IMR-90 (cell line): Measurements from ENCODE around the gene FXR2. TPM values are rescaled to one million over a fixed set of nuclear protein-coding genes. Genes with fewer than 3 reads are reported as not detected.

Experiments used
- MAZ ChIP-seq: IDR thresholded peaks from 2 replicates; pipeline ENCODE4 v1.6.1; 2012; ENCODE audit warnings: low read depth, mild to moderate bottlenecking, low read length, improper control_type of control experiment, moderate library complexity, borderline replicate concordance
- RCOR1 ChIP-seq: IDR thresholded peaks from 2 replicates; pipeline ENCODE4 v1.6.1; 2012; ENCODE audit warnings: mild to moderate bottlenecking, low read length, improper control_type of control experiment; ENCODE audit not compliant: insufficient replicate concordance
- SMC3 ChIP-seq: fragments of 150-350 bp; IDR thresholded peaks from 2 replicates; pipeline ENCODE4 v1.6.1; 2016; ENCODE audit warnings: low read depth, mild to moderate bottlenecking, antibody characterized with exemption, low read length, moderate library complexity
- polyA plus RNA-seq, 3 experiments: library from polyadenylated mRNA; depleted of rRNA; stranded (reverse); fragments of >200 nt; gene quantifications; 2 replicates each; pipeline ENCODE4 v1.2.3, GENCODE V29; 2012; ENCODE audit warnings: low replicate concordance in 1 of 3
- total RNA-seq: library from RNA; depleted of rRNA; stranded (reverse); fragments of >200 nt; gene quantifications from 2 replicates; pipeline ENCODE4 v1.2.3, GENCODE V29; 2012
- TF ChIP-seq, protein P1 (sequence below): fragments of 150-350 bp; IDR thresholded peaks from 2 replicates; pipeline ENCODE4 v1.6.1; 2017; ENCODE audit warnings: mild to moderate bottlenecking, antibody characterized with exemption, low read length, low read depth

The FXR2 gene
- total and polyA plus RNA-seq, 2 of the 4 experiments (the other 2 are of a cell fraction) = 39.1 to 55.9 TPM

DNA sequence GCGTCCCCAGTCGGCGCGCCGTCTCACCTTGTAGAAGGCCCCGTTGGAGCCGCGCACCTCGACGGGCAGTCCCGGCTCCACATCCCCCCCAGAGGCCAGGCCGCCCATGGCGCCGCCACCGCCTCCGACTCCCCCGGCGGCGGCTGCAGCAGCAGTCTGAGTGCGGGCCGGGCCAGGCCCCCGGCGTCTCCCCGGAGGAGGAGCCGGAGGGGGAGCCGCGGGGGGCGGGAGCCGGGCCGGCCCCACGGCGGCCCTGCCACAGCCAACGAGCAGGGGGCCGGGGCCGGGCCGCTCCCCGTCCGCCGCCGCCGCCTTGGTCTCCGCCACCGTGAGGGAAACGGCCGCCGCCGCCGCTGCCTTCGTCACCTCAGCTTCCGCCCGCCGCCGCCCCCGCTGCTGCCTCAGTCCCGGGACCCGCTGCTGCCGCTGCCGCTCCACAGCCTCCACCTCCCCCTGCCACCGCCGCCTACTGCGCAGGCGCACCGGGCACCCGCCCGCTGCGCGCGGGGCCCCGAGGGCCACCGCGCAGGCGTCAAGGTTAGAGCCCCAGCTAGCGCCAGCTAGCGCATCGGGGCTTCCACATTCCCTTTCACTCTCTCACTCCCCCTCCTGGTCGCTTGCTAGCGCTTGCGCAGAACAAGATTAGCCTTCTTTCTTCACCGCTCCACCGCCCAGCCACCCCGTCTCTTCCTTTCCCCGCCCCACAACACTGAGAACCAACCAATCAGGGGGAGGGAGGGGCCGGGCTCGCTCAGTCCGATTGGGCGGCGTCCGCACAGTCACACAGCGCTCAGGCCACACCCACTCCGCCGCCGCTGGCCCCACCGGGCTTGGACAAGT is at the start of gene FXR2 (continued):
- no peak for TF ChIP-seq RCOR1
- 0 out of 2 replicates have a peak, but pooled peaks have one; percentile 5 for TF ChIP-seq SMC3
- TF ChIP-seq MAZ = peak; percentile 86; the same call in 1 of the 2 replicates
- TF ChIP-seq, protein P1, sequence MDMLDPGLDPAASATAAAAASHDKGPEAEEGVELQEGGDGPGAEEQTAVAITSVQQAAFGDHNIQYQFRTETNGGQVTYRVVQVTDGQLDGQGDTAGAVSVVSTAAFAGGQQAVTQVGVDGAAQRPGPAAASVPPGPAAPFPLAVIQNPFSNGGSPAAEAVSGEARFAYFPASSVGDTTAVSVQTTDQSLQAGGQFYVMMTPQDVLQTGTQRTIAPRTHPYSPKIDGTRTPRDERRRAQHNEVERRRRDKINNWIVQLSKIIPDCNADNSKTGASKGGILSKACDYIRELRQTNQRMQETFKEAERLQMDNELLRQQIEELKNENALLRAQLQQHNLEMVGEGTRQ = no peak
